Measurements from ENCODE around the gene TSPAN14. TPM values are rescaled to one million over a fixed set of nuclear protein-coding genes. Genes with fewer than 3 reads are reported as not detected.

TSPAN14 gene
- total RNA-seq, 2 experiments from 2014 or later = 43.9 to 45.5 TPM

DNA sequence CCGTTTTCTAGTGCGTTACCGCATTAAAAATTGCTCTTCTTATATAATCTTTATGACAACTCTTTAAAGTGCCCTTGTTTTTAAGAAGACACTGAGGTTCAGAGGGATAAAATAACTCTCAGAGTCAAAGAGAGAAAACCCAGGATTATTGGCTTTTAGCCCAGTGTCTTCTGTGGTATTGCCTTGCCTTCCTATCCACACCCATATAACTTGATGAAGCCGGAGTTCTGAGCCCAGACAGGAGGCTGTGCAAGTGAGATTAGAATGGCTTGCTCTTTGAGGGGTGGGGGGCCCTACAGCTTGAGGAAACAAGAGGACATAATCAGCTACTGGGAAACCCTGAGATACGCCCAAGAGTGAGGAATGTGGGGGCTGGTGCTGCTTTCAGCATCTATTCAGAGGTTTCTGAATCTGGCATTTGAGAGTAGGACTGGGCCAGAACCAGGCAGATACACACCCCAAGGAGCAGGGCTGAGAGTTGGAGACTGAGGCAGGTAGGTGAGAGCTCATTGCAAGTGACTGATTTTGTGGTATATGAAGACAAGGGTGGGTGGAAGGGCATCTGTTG lies 43.4 kb upstream of the TSPAN14 start:
- ChIA-PET CTCF (interaction anchor here (1.1 to 5.7 kb wide), 7 partner anchors 11 to 99 kb away, joined by 3 to 39 read pairs (median 4); no protein-coding TSS in a partner anchor), POLR2A (interaction anchor here (1.2 kb wide), 1 partner anchor 34 kb away, joined by 3 read pairs; no protein-coding TSS in a partner anchor)
- Mint-ChIP-seq H3K4me1 (ENCODE audit: low read depth) (peaks cover 44% of the 10 kb centered on the region), H3K9me3 (no peaks in the 10 kb centered on the region), H3K4me3 (no peak overlapping the region), H3K27me3 (peaks cover 3% of the 10 kb centered on the region), H3K36me3 (ENCODE audit: low read depth) (peaks cover 3% of the 10 kb centered on the region), H3K27ac (no peak overlapping the region)
- ATAC-seq (no peak), DNase-seq (no peak)
- TF ChIP-seq, protein P1, sequence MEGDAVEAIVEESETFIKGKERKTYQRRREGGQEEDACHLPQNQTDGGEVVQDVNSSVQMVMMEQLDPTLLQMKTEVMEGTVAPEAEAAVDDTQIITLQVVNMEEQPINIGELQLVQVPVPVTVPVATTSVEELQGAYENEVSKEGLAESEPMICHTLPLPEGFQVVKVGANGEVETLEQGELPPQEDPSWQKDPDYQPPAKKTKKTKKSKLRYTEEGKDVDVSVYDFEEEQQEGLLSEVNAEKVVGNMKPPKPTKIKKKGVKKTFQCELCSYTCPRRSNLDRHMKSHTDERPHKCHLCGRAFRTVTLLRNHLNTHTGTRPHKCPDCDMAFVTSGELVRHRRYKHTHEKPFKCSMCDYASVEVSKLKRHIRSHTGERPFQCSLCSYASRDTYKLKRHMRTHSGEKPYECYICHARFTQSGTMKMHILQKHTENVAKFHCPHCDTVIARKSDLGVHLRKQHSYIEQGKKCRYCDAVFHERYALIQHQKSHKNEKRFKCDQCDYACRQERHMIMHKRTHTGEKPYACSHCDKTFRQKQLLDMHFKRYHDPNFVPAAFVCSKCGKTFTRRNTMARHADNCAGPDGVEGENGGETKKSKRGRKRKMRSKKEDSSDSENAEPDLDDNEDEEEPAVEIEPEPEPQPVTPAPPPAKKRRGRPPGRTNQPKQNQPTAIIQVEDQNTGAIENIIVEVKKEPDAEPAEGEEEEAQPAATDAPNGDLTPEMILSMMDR (IDR thresholded peaks at IDR 0.05) = no peak
- intact Hi-C loops (cut with micrococcal nuclease) = no loop called here

GRCh38 chr10:80411267-80411668 lies 42.8 kb upstream of the TSPAN14 start:
- Mint-ChIP-seq H3K27me3 (peaks cover 1% of the 10 kb centered on the region), H3K9me3 (no peaks in the 10 kb centered on the region), H3K36me3 (ENCODE audit: low read depth) (peaks cover 3% of the 10 kb centered on the region), H3K4me3 (no peak overlapping the region), H3K27ac (no peak overlapping the region), H3K4me1 (ENCODE audit: low read depth) (peaks cover 45% of the 10 kb centered on the region)
- intact Hi-C loops (cut with micrococcal nuclease) = no loop called here
- CTCF ChIA-PET = interaction anchor here (0.5 to 5.7 kb wide), 6 partner anchors 11 to 101 kb away, joined by 3 to 39 read pairs (median 4); no protein-coding TSS in a partner anchor
- no peak for ATAC-seq
- DNase-seq = no peak
- POLR2A ChIA-PET = interaction anchor here (1.2 kb wide), 1 partner anchor 33 kb away, joined by 3 read pairs; no protein-coding TSS in a partner anchor
- TF ChIP-seq, protein P1 (IDR thresholded peaks at IDR 0.05) = no peak

GRCh38 chr10:80411681-80412220 lies 42.4 kb upstream of the TSPAN14 start:
- Mint-ChIP-seq H3K9me3 (no peaks in the 10 kb centered on the region), H3K36me3 (ENCODE audit: low read depth) (peaks cover 3% of the 10 kb centered on the region), H3K27ac (no peak overlapping the region), H3K27me3 (no peaks in the 10 kb centered on the region), H3K4me1 (ENCODE audit: low read depth) (peaks cover 45% of the 10 kb centered on the region), H3K4me3 (no peak overlapping the region)
- DNase-seq (no peak), ATAC-seq (no peak)
- CTCF ChIA-PET = interaction anchor here (0.5 to 5.7 kb wide), 6 partner anchors 10 to 100 kb away, joined by 3 to 39 read pairs (median 4); no protein-coding TSS in a partner anchor
- intact Hi-C loops (cut with micrococcal nuclease) = no loop called here
- TF ChIP-seq, protein P1 (IDR thresholded peaks at IDR 0.05) = no peak
- POLR2A ChIA-PET = no interaction called here

- no peak for ATAC-seq
- CTCF ChIA-PET = interaction anchor here (2.2 to 5.7 kb wide), 4 partner anchors 31 to 92 kb away, joined by 6 to 39 read pairs (median 16); no protein-coding TSS in a partner anchor
- POLR2A ChIA-PET = no interaction called here
- peak overlapping the region; percentile 13 for H3K27ac Mint-ChIP-seq
- DNase-seq = peak; percentile 54
- peaks cover 3% of the 10 kb centered on the region for H3K36me3 Mint-ChIP-seq (ENCODE audit: low read depth)
- no peaks in the 10 kb centered on the region for H3K9me3 Mint-ChIP-seq
- TF ChIP-seq, protein P1 (IDR thresholded peaks at IDR 0.05) = no peak
- H3K27me3 Mint-ChIP-seq = no peaks in the 10 kb centered on the region
- H3K4me1 Mint-ChIP-seq (ENCODE audit: low read depth) = peaks cover 43% of the 10 kb centered on the region
- intact Hi-C loops (cut with micrococcal nuclease) = no loop called here
- H3K4me3 Mint-ChIP-seq = no peak overlapping the region
Observed at GRCh38 chr10:80412486-80412885, 41.6 kb upstream of the TSPAN14 start.
